SK-N-MC (cell line): Measurements from ENCODE around the gene DYNC1I1.
A peak's percentile ranks its signal among the peaks of the same experiment; 100 is the strongest.

ENCODE experiments used
- DNase-seq: peaks from one replicate; pipeline ENCODE4 v3.0.0-alpha.2; 2011; ENCODE audit warnings: low read depth, low spot score
- H3K27ac ChIP-seq: fragments of 200-600 bp; sonication (generic); 2 replicates; pipeline ENCODE4 v1.5.1; 2016; ENCODE audit warnings: mixed run types
- H3K36me3 ChIP-seq: fragments of 200-600 bp; sonication (generic); 2 replicates; pipeline ENCODE4 v1.6.1; 2017; ENCODE audit warnings: antibody characterized with exemption, low read length, mixed read lengths; ENCODE audit not compliant: insufficient read depth
- H3K4me3 ChIP-seq: fragments of 200-600 bp; sonication (generic); 2 replicates; pipeline ENCODE4 v1.5.1; 2016
- H3K9ac ChIP-seq: fragments of 200-600 bp; sonication (generic); 2 replicates; pipeline ENCODE4 v1.8.0; 2017; ENCODE audit warnings: mixed run types, mixed read lengths; ENCODE audit not compliant: insufficient read length
- H3K9me3 ChIP-seq: fragments of 200-600 bp; sonication (generic); 2 replicates; pipeline ENCODE4 v1.6.1; 2017; ENCODE audit warnings: low read depth, mild to moderate bottlenecking, antibody characterized with exemption, low read length, moderate library complexity, mixed read lengths
- EZH2 ChIP-seq: fragments of 200-600 bp; sonication (generic); IDR thresholded peaks from one replicate; pipeline ENCODE4 v1.6.1; 2017; ENCODE audit warnings: antibody characterized with exemption
- FOXP2 ChIP-seq: optimal IDR thresholded peaks from 2 replicates; pipeline ENCODE3; 2011; ENCODE audit warnings: mild to moderate bottlenecking, moderate library complexity; ENCODE audit not compliant: insufficient read depth; ENCODE audit errors: extremely low read length, control extremely low read depth
- POLR2AphosphoS5 ChIP-seq: IDR thresholded peaks from 2 replicates; pipeline ENCODE4 v1.6.1; 2012; ENCODE audit warnings: mild to moderate bottlenecking, low read depth, low read length, borderline replicate concordance

Gene DYNC1I1

DNA sequence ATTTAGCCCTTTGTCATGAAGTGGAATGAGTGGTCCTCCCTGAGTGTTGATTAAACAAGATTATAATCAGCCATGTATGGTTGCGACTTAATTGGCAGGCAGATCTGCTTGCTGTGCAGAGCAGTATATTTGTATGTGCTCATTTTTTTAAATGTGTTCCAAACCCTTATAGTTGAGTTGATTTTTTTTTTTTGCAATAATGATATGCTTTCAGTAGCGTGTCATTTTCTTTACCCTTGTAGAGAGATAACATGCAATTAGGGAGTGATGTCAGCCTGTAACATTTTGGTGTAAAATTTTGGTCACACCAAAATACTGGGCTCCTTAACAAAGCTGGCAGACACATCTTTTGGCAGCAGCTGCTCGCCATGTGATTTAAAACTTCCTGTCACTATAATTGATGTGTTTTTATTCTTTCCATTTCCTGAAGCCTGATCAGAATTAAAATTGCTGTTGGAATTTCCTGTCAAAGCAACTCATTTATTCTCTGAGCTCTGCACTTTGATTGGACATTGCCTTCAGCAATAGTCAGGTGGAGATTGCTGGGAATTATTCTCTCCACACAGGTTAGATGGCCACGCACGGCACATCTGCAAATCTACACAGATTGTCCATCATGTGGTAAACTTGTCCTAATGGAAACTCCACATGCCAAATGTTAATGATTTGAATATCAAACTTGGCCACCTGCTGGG is 125.3 kb downstream of the DYNC1I1 start:
- Histone ChIP-seq H3K9ac (no peak overlapping the region), H3K27ac (no peak overlapping the region), H3K4me3 (0 out of 2 replicates have a peak overlapping the region, but pooled peaks have one; percentile 7)

DNA sequence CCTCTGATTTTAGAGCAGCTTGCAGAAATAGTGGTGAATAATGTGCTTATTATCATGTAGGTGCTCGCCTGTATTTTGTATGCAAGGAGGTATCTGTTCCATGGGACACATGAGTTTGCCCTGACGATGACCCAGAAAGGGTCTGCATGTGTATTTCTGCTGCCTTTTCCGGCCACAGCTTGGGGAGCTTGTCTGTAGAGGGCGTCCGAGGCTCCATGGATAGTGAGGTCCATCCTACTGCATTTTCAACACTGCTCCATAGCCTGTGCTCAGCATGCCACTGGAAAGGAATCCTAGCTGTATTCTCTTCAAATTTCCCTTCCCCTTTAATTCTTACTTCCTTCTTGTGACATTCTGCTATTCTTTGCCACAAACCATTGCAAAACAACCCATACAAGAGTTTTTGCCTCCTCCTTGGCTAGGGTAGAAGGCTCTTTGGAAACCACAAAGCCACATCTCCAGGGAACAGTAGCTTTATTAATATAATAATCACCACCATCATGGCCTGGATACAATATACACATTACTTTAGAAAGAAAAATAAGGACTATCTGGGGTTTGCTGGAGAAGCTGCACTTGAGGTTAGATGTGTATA is 127.7 kb downstream of the DYNC1I1 start:
- no peak overlapping the region for H3K27ac ChIP-seq
- H3K9ac ChIP-seq = no peak overlapping the region
- no peak for DNase-seq
- TF ChIP-seq EZH2 = no peak
- no peak for TF ChIP-seq FOXP2
- no peak for TF ChIP-seq POLR2AphosphoS5
- no peak overlapping the region for H3K4me3 ChIP-seq
- no peaks in the 10 kb centered on the region for H3K9me3 ChIP-seq
- H3K36me3 ChIP-seq = no peaks in the 10 kb centered on the region

More for the DNA sequence above, 125.3 kb downstream of the DYNC1I1 start:
- no peak for DNase-seq
- Histone ChIP-seq H3K9me3 (no peaks in the 10 kb centered on the region), H3K36me3 (no peaks in the 10 kb centered on the region)
- TF ChIP-seq FOXP2 = no peak
- no peak for TF ChIP-seq EZH2
- no peak for TF ChIP-seq POLR2AphosphoS5

DNA sequence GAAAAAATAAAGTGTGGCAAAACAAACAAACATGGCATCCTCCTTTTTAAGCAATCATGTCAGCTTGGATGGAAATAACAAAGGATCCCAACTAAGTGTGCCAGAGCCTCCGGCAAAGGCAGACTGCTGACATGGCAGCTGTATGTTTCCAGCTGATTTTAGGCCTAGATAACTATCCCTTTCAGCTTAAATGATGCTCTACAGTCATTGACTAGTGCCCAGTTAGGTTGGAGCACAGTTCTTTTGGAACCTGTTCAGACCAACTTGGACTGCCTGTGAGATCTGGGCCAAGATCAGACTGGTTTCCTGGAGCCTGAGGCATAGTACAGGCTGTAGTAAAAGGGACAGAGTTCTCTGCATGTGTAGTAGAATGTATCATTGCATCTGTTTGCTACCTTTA is 128.7 kb downstream of the DYNC1I1 start:
- Histone ChIP-seq H3K9me3 (no peaks in the 10 kb centered on the region), H3K36me3 (no peaks in the 10 kb centered on the region), H3K4me3 (no peak overlapping the region), H3K27ac (no peak overlapping the region), H3K9ac (no peak overlapping the region)
- DNase-seq = no peak
- TF ChIP-seq EZH2 (no peak), POLR2AphosphoS5 (no peak), FOXP2 (no peak)

DNA sequence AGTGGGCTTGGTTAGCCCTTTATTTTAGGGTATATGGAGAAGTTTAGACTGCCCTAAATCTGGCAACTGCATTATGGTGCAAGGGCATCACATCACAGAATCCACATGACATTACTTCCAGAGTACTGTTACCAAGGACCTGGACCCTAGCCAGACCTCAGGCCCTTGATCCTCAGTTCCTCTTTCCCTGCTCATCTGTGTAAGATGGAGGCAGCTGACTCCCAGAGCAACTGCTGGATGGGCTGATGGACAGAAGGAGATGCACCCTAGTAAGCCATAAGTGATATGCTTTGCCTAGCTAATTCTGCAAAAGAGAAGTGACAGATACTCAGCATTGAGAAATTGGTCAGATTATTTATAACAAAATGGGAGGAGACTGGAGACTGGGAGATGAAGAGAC is 131.7 kb downstream of the DYNC1I1 start:
- Histone ChIP-seq H3K27ac (no peak overlapping the region), H3K36me3 (no peaks in the 10 kb centered on the region), H3K4me3 (no peak overlapping the region), H3K9me3 (no peaks in the 10 kb centered on the region), H3K9ac (no peak overlapping the region)
- TF ChIP-seq EZH2 (no peak), FOXP2 (no peak), POLR2AphosphoS5 (no peak)
- DNase-seq = no peak

DNA sequence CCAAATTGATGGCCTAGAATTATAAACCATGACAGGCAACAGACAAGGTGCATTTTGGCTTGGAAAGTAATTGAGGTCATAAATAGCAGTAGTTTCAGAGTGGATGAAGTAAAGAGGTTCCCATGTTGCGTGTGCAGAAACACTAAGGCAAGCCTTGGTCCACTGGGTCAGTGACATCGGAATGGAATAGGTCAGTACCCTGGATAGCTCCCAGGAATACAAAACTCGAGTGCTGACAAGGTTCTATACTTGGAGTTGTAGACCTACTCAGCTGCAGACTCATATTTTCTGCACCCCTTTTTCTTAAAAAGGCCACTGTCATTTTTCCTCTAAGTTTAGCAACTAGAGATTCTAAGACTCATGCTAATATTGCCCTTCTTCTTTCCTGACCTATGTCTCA is 132.8 kb downstream of the DYNC1I1 start:
- Histone ChIP-seq H3K9me3 (no peaks in the 10 kb centered on the region), H3K9ac (no peak overlapping the region), H3K4me3 (no peak overlapping the region), H3K27ac (no peak overlapping the region), H3K36me3 (no peaks in the 10 kb centered on the region)
- no peak for DNase-seq
- TF ChIP-seq POLR2AphosphoS5 (no peak), EZH2 (no peak), FOXP2 (no peak)

DNA sequence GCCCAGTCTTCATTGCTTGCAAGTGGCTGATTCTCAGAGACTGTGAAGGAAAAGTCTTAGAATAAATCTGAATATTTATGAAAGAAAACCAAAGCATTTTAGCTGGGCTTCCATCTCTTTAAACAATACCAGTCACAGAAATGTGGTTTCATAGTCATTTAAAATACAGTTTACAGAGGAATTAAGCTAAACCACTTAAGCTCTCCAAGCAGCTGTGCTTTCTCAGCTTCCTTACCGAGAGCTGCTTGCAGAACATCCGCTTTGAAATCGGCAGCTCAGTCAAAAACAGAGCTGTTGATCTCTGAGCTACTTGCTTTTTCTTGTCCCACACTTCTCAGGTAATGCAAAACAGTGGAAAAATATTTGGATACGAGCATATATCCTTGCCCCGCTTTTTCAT is 134.5 kb downstream of the DYNC1I1 start:
- no peak for DNase-seq
- no peak overlapping the region for H3K4me3 ChIP-seq
- TF ChIP-seq POLR2AphosphoS5 (no peak), FOXP2 (no peak), EZH2 (no peak)
- H3K36me3 ChIP-seq = no peaks in the 10 kb centered on the region
- no peaks in the 10 kb centered on the region for H3K9me3 ChIP-seq
- H3K27ac ChIP-seq = no peak overlapping the region
- H3K9ac ChIP-seq = no peak overlapping the region

DNA sequence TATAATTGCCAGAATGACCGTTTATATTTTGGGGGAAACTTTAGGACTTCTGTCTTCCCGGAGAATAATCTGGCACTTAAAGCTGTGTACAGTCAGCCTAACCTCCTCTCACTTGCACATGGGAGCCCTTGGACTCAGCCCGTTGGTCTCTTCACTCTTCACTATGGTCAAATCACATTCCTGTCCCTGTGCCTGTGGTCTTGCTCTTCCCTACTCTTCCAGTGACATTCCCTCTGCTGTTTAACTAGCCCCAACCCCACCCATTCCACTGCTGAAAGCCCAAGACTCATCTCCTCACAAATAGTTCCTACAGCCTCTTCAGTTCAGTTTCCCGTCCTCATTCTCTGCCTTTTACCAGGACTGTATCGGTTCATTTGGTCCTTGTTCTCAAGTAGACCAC is 135.0 kb downstream of the DYNC1I1 start:
- TF ChIP-seq EZH2 = no peak
- no peak for TF ChIP-seq FOXP2
- TF ChIP-seq POLR2AphosphoS5 = no peak
- no peaks in the 10 kb centered on the region for H3K9me3 ChIP-seq
- no peaks in the 10 kb centered on the region for H3K36me3 ChIP-seq
- no peak for DNase-seq
- H3K9ac ChIP-seq = no peak overlapping the region
- no peak overlapping the region for H3K4me3 ChIP-seq
- H3K27ac ChIP-seq = no peak overlapping the region

DNA sequence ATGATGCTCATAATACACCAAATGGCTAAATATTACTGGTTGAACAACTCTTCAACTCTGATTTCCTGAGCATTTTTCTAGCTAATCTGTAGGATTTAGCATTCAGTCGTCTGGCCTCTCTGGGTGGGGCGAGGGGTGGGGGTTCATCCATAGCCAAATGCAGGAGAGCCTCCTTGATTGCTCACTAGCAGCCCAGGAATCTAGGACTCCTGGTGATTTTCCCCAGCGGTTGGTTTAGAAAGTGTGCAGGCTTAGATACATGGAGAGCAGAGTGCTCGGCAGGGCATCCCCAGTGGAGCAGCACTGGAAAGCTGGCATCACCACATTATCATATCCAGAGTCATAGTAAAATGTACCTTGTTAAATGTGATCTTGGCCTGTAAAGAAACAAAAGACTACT is 136.1 kb downstream of the DYNC1I1 start:
- no peaks in the 10 kb centered on the region for H3K9me3 ChIP-seq
- no peak overlapping the region for H3K27ac ChIP-seq
- no peaks in the 10 kb centered on the region for H3K36me3 ChIP-seq
- no peak for DNase-seq
- H3K4me3 ChIP-seq = no peak overlapping the region
- H3K9ac ChIP-seq = no peak overlapping the region
- no peak for TF ChIP-seq FOXP2
- no peak for TF ChIP-seq EZH2
- TF ChIP-seq POLR2AphosphoS5 = no peak

DNA sequence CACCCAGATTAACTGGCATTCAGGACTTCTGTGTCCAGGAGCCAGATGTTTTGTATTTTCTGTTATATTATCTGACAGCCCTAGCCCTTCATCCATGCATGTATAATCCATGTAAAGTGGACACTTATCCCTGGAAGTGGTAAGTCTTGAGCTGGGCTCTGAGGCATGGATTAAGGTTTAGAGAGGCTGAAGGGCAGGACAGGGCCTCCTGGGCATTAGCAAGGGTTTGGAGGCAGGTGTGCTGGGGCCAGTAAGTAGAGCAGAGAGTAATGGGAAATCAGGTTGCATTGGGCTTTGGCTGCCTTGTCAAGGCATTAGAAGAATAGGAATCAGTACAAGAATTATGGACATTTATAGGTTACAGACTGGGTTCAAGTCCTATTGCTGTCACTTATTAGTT is 138.0 kb downstream of the DYNC1I1 start:
- DNase-seq = no peak
- TF ChIP-seq POLR2AphosphoS5 = no peak
- no peak for TF ChIP-seq FOXP2
- no peak for TF ChIP-seq EZH2
- H3K36me3 ChIP-seq = no peaks in the 10 kb centered on the region

DNA sequence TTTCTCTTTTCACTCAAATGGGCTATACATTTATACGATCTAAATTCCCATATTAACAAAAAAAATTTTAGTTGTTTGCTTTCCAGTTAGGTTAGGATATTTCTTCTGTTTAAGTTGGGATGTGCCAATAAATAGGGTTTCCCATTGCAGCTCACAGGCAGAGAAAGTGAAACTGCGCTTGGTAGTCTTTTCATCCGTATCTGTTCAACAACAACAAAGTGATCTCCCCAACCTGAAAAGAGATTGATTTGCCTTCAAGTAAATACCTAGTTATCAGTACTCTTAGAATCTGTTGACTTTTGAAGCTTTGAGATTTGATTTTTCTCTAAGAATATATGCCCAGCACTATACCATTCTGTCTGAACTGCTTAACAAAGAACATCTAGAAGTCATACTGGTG is 143.4 kb downstream of the DYNC1I1 start:
- H3K9me3 ChIP-seq = no peaks in the 10 kb centered on the region
- no peak overlapping the region for H3K27ac ChIP-seq
- H3K36me3 ChIP-seq = no peaks in the 10 kb centered on the region
- H3K4me3 ChIP-seq = no peak overlapping the region
- DNase-seq = no peak
- no peak overlapping the region for H3K9ac ChIP-seq
- TF ChIP-seq POLR2AphosphoS5 = no peak
- TF ChIP-seq EZH2 = no peak
- TF ChIP-seq FOXP2 = no peak

More for the DNA sequence above, 138.0 kb downstream of the DYNC1I1 start:
- H3K9me3 ChIP-seq = no peaks in the 10 kb centered on the region
- no peak overlapping the region for H3K9ac ChIP-seq
- H3K27ac ChIP-seq = no peak overlapping the region
- no peak overlapping the region for H3K4me3 ChIP-seq
